ENCODE results near the gene BRI3BP. TPM values are rescaled to one million over a fixed set of nuclear protein-coding genes. Genes with fewer than 3 reads are reported as not detected.
A peak's percentile ranks its signal among the peaks of the same experiment; 100 is the strongest.

Gene BRI3BP, protein sequence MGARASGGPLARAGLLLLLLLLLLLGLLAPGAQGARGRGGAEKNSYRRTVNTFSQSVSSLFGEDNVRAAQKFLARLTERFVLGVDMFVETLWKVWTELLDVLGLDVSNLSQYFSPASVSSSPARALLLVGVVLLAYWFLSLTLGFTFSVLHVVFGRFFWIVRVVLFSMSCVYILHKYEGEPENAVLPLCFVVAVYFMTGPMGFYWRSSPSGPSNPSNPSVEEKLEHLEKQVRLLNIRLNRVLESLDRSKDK
- total RNA-seq: 10 to 100 TPM; 17.1 to 17.2 TPM

- H3K27ac Mint-ChIP-seq: peak within 1 kb of the TSS; percentile 91
- H3K36me3 Mint-ChIP-seq: peaks cover 7% of the 10 kb centered on the region
- POLR2A ChIA-PET: interaction anchor here (0.5 to 2.6 kb wide), 9 partner anchors 43 to 80 kb away, joined by 3 to 8 read pairs (median 4); partner anchors contain the start of gene UBC
- H3K27me3 Mint-ChIP-seq: no peaks in the 10 kb centered on the region
- peak; percentile 38 for ATAC-seq (ENCODE audit: low read depth)
- peak within 1 kb of the TSS; percentile 95 for H3K4me3 Mint-ChIP-seq
- DNase-seq: no peak
- H3K4me1 Mint-ChIP-seq: peaks cover 21% of the 10 kb centered on the region
- H3K9me3 Mint-ChIP-seq: no peaks in the 10 kb centered on the region
Observed at GRCh38 chr12:124993626-124994436, at the start of gene BRI3BP. TSS of gene BRI3BP (plus strand) at chr12:124993645. CDS start at chr12:124993791, 146 bp downstream.

GRCh38 chr12:124946447-124946793 is 47.0 kb upstream of the BRI3BP start:
- DNase-seq (no peak), ATAC-seq (ENCODE audit: low read depth) (no peak)
- Mint-ChIP-seq H3K36me3 (peaks cover 7% of the 10 kb centered on the region), H3K27me3 (no peaks in the 10 kb centered on the region), H3K27ac (peak overlapping the region; percentile 4), H3K4me3 (no peak overlapping the region), H3K9me3 (no peaks in the 10 kb centered on the region), H3K4me1 (peaks cover 1% of the 10 kb centered on the region)
- POLR2A ChIA-PET: no interaction called here

DNA sequence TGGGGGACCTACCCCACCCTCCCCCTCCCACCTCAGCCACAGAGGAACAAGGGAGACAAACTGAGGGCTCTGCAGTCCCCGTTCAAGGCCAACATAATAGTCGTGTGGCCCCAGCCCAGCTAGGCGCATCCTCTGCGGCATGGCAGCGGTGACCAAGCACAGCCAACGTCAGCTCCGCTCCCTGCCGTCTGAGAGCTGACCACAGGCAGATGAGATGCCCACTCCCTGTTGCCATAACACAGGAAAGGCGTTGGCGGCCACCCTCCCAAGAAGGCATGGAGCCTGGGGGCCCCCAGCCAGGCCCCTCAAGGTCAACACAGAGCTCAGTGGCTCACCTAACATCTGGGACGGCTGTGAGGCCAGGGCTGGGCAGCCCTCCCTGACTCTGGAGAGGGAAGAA is 46.4 kb upstream of the BRI3BP start:
- POLR2A ChIA-PET: no interaction called here

DNA sequence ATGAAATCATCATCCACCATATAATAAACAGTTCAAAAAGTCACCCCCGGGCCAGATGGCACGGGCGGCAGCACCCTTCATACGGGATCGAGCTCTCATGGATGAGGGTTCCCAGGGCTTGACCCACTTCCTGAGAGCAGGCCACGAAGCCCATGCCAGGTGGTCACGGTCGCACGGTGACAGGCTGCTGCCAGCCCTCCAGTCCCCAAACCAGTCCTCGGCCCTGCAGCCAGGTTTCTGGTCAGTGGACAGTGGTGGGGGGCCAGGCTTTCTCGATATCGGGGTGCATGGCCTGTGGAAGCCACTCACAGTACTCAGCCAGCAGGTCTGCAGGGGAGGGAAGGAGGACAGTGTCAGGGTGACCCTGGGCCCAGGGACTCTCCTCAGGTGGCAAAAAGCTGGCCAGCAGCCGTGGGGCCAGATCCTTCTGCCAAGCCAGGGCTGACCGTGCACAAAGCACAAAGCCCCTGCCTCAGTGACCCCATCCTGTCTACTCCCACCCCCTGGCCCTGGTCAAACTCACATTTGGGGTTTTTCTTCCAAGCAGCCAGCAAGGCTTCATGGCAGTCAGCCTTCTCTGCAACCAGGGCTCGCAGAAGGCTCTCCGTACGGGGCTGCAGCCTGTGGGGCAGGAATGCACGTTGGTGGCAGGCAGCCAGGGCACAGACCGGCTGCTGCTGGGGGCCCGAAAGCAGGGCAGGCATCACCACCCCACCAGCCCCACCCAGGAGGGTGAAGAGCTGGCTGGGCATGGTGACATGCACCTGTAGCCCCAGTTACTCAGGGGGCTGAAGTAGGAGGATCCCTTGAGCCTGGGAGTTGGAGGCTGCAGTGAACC is 45.7 kb upstream of the BRI3BP start:
- no peaks in the 10 kb centered on the region for H3K27me3 Mint-ChIP-seq
- H3K9me3 Mint-ChIP-seq: no peaks in the 10 kb centered on the region
- no peak overlapping the region for H3K4me3 Mint-ChIP-seq
- peaks cover 9% of the 10 kb centered on the region for H3K36me3 Mint-ChIP-seq
- ATAC-seq (ENCODE audit: low read depth): no peak
- DNase-seq: no peak
- POLR2A ChIA-PET: no interaction called here
- no peak overlapping the region for H3K27ac Mint-ChIP-seq
- peaks cover 1% of the 10 kb centered on the region for H3K4me1 Mint-ChIP-seq

More for the DNA sequence above, 46.4 kb upstream of the BRI3BP start:
- Mint-ChIP-seq H3K36me3 (peaks cover 9% of the 10 kb centered on the region), H3K4me1 (peaks cover 1% of the 10 kb centered on the region), H3K27ac (no peak overlapping the region), H3K9me3 (no peaks in the 10 kb centered on the region), H3K4me3 (no peak overlapping the region), H3K27me3 (no peaks in the 10 kb centered on the region)
- DNase-seq: no peak
- no peak for ATAC-seq (ENCODE audit: low read depth)

GRCh38 chr12:124949066-124949465 is 44.4 kb upstream of the BRI3BP start:
- Mint-ChIP-seq H3K36me3 (peaks cover 13% of the 10 kb centered on the region), H3K4me3 (no peak overlapping the region), H3K27ac (no peak overlapping the region), H3K9me3 (no peaks in the 10 kb centered on the region), H3K27me3 (no peaks in the 10 kb centered on the region), H3K4me1 (peaks cover 1% of the 10 kb centered on the region)
- POLR2A ChIA-PET: no interaction called here
- ATAC-seq (ENCODE audit: low read depth): no peak
- DNase-seq: no peak

GRCh38 chr12:124949779-124950728 is 43.4 kb upstream of the BRI3BP start:
- Mint-ChIP-seq H3K27ac (no peak overlapping the region), H3K9me3 (no peaks in the 10 kb centered on the region), H3K4me3 (no peak overlapping the region), H3K27me3 (no peaks in the 10 kb centered on the region), H3K4me1 (peaks cover 1% of the 10 kb centered on the region), H3K36me3 (peaks cover 14% of the 10 kb centered on the region)
- ATAC-seq (ENCODE audit: low read depth): no peak
- POLR2A ChIA-PET: no interaction called here
- no peak for DNase-seq

GRCh38 chr12:124952295-124952694 is 41.1 kb upstream of the BRI3BP start:
- Mint-ChIP-seq H3K4me3 (no peak overlapping the region), H3K27me3 (no peaks in the 10 kb centered on the region), H3K4me1 (peaks cover 1% of the 10 kb centered on the region), H3K9me3 (no peaks in the 10 kb centered on the region), H3K36me3 (peaks cover 8% of the 10 kb centered on the region), H3K27ac (no peak overlapping the region)
- ATAC-seq (ENCODE audit: low read depth) (no peak), DNase-seq (no peak)
- POLR2A ChIA-PET: no interaction called here

GRCh38 chr12:124952801-124953200 is 40.6 kb upstream of the BRI3BP start:
- no peaks in the 10 kb centered on the region for H3K9me3 Mint-ChIP-seq
- H3K4me3 Mint-ChIP-seq: no peak overlapping the region
- H3K4me1 Mint-ChIP-seq: peaks cover 1% of the 10 kb centered on the region
- no peak overlapping the region for H3K27ac Mint-ChIP-seq
- H3K27me3 Mint-ChIP-seq: no peaks in the 10 kb centered on the region
- DNase-seq (no peak), ATAC-seq (ENCODE audit: low read depth) (no peak)
- POLR2A ChIA-PET: interaction anchor here (1.4 kb wide), 1 partner anchor 36 kb away, joined by 4 read pairs; the partner anchor contains the start of gene DHX37
- peaks cover 12% of the 10 kb centered on the region for H3K36me3 Mint-ChIP-seq

- Mint-ChIP-seq H3K4me3 (no peak overlapping the region), H3K4me1 (peaks cover 1% of the 10 kb centered on the region), H3K27me3 (no peaks in the 10 kb centered on the region), H3K9me3 (no peaks in the 10 kb centered on the region), H3K27ac (no peak overlapping the region), H3K36me3 (peaks cover 14% of the 10 kb centered on the region)
- DNase-seq (no peak), ATAC-seq (ENCODE audit: low read depth) (no peak)
- POLR2A ChIA-PET: interaction anchor here (1.4 kb wide), 1 partner anchor 35 kb away, joined by 4 read pairs; the partner anchor contains the start of gene DHX37
Observed at GRCh38 chr12:124953689-124954405, 39.6 kb upstream of the BRI3BP start.

DNA sequence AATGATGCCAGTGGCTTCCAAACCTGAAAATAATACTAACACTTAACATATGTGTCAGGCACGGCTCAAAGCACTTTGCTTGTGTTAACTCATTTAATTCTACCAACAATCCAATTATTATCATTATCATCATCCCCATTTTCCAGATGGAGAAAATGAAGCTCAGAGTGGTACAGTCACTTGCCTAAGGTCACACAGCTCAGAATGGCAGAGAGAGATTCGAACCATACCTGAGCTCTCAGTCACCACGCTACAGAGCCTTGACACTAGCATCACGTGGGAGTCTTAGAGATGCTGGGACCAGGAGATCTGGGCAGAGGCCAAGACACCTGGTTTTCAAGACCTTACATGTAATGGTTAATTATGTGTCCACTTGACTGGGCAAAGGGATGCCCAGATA is 38.7 kb upstream of the BRI3BP start:
- ATAC-seq (ENCODE audit: low read depth): no peak

GRCh38 chr12:124956571-124956970 is 36.9 kb upstream of the BRI3BP start:
- Mint-ChIP-seq H3K4me1 (no peaks in the 10 kb centered on the region), H3K36me3 (peaks cover 20% of the 10 kb centered on the region), H3K9me3 (no peaks in the 10 kb centered on the region), H3K4me3 (no peak overlapping the region), H3K27me3 (no peaks in the 10 kb centered on the region), H3K27ac (no peak overlapping the region)
- no peak for DNase-seq
- no peak for ATAC-seq (ENCODE audit: low read depth)
- POLR2A ChIA-PET: no interaction called here

More for the DNA sequence above, 38.7 kb upstream of the BRI3BP start:
- POLR2A ChIA-PET: no interaction called here
- H3K36me3 Mint-ChIP-seq: peaks cover 16% of the 10 kb centered on the region
- H3K27ac Mint-ChIP-seq: no peak overlapping the region
- H3K9me3 Mint-ChIP-seq: no peaks in the 10 kb centered on the region
- no peak for DNase-seq
- no peaks in the 10 kb centered on the region for H3K4me1 Mint-ChIP-seq
- H3K4me3 Mint-ChIP-seq: no peak overlapping the region
- no peaks in the 10 kb centered on the region for H3K27me3 Mint-ChIP-seq

DNA sequence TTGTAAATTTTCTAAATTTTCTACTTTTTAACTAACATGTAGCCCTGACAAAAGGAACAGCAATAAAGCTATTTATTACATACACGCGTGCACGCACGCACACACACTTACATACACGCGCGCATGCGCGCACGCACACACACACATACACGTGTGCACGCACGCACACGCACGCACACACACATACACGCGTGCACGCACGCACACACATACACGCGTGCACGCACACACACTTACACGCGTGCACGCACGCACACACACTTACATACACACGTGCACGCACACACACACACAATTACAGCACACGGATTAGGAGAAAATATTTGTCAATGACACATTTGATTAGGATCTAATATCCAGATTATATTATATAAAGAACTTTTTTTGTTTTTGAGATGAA is 32.4 kb upstream of the BRI3BP start:
- Mint-ChIP-seq H3K27ac (no peak overlapping the region), H3K36me3 (peaks cover 23% of the 10 kb centered on the region), H3K4me1 (no peaks in the 10 kb centered on the region), H3K27me3 (no peaks in the 10 kb centered on the region), H3K4me3 (no peak overlapping the region), H3K9me3 (no peaks in the 10 kb centered on the region)
- POLR2A ChIA-PET: interaction anchor here (0.8 kb wide), 1 partner anchor 16 kb away, joined by 4 read pairs; no protein-coding TSS in a partner anchor
- ATAC-seq (ENCODE audit: low read depth) (no peak), DNase-seq (no peak)
